ENCODE measurements around the gene MBD3L5.
"Not testable (repeated sequence)": the region's sequence is repeated elsewhere in the genome, so short reads cannot be mapped to it uniquely, and the experiment has no call there.

Gene MBD3L5

GRCh38 chr19:7052896-7053295, 22.5 kb downstream of the MBD3L5 start:
- DNase-seq (ENCODE audit: low spot score), result not testable (repeated sequence)

- not testable (repeated sequence) for DNase-seq (ENCODE audit: low spot score)
Observed at GRCh38 chr19:7054635-7055368, 24.4 kb downstream of the MBD3L5 start.

- DNase-seq (ENCODE audit: low spot score), result not testable (repeated sequence)
Observed at GRCh38 chr19:7055679-7056078, 25.3 kb downstream of the MBD3L5 start.

- DNase-seq (ENCODE audit: low spot score), result not testable (repeated sequence)
Observed at GRCh38 chr19:7056371-7056770, 26.0 kb downstream of the MBD3L5 start.

GRCh38 chr19:7058576-7058975, 28.2 kb downstream of the MBD3L5 start, which contains the start of gene MBD3L3:
Gene MBD3L3 (minus strand): TSS chr19:7058676. CDS start chr19:7058605, 71 bp downstream.
- DNase-seq (ENCODE audit: low spot score), result not testable (repeated sequence)

GRCh38 chr19:7059977-7060376, 29.6 kb downstream of the MBD3L5 start:
- not testable (repeated sequence) for DNase-seq (ENCODE audit: low spot score)

GRCh38 chr19:7063339-7063738, 33.0 kb downstream of the MBD3L5 start:
- DNase-seq (ENCODE audit: low spot score), result no peak

- no peak for DNase-seq (ENCODE audit: low spot score)
Observed at GRCh38 chr19:7063764-7064418, 33.5 kb downstream of the MBD3L5 start.

GRCh38 chr19:7067122-7067521, 36.7 kb downstream of the MBD3L5 start:
- DNase-seq (ENCODE audit: low spot score), result peak; percentile 37

- no peak for DNase-seq (ENCODE audit: low spot score)
Observed at GRCh38 chr19:7067716-7068115, 37.3 kb downstream of the MBD3L5 start.

GRCh38 chr19:7068599-7068998, 38.2 kb downstream of the MBD3L5 start:
- no peak for DNase-seq (ENCODE audit: low spot score)

- DNase-seq (ENCODE audit: low spot score), result peak; percentile 95
Observed at GRCh38 chr19:7069042-7069903, 38.9 kb downstream of the MBD3L5 start, which contains the start of gene ZNF557. Gene ZNF557 (plus strand): TSS chr19:7069703. CDS start chr19:7075075, 5,372 bp downstream.

- DNase-seq (ENCODE audit: low spot score), result peak; percentile 52
Observed at GRCh38 chr19:7069904-7070226, 39.5 kb downstream of the MBD3L5 start.

- DNase-seq (ENCODE audit: low spot score), result no peak
Observed at GRCh38 chr19:7072541-7072940, 42.2 kb downstream of the MBD3L5 start.

GRCh38 chr19:7074705-7075282, 44.4 kb downstream of the MBD3L5 start:
- DNase-seq (ENCODE audit: low spot score), result no peak

GRCh38 chr19:7076151-7076550, 45.8 kb downstream of the MBD3L5 start:
- no peak for DNase-seq (ENCODE audit: low spot score)

GRCh38 chr19:7078008-7078407, 47.6 kb downstream of the MBD3L5 start:
- DNase-seq (ENCODE audit: low spot score), result peak; percentile 28
